H1 (cell line): ENCODE measurements around the gene CASZ1. TPM values are rescaled to one million over a fixed set of nuclear protein-coding genes. Genes with fewer than 3 reads are reported as not detected.

ENCODE experiments used
- CTCF ChIA-PET: fragments of 300-600 bp; sonication (Branson Sonifier 250); formaldehyde crosslinking; loops from one replicate; lab custom pipeline; 2021; ENCODE audit not compliant: partially characterized antibody; lab: Charles Lee
- POLR2A ChIA-PET: fragments of 300-600 bp; sonication (Branson Sonifier 250); formaldehyde crosslinking; loops from one replicate; lab custom pipeline; 2021; ENCODE audit warnings: inconsistent platforms; ENCODE audit not compliant: partially characterized antibody; lab: Charles Lee
- DNase-seq, 2 experiments: peaks; one replicate each; pipeline versions ENCODE4 v3.0.0 to v3.0.0-alpha.2; 2010 to 2022; ENCODE audit warnings: low spot score in 2 of 2, low read depth in 1 of 2, mixed read lengths in 1 of 2
- FAIRE-seq: peaks from 2 replicates; lab custom pipeline; 2011; peaks lifted over from hg19 to GRCh38; lab: Jason Lieb, UNC
- H2AFZ ChIP-seq: 2 replicates; pipeline ENCODE4 v1.8.1; 2012; ENCODE audit warnings: low read length, inconsistent platforms
- H2AK5ac ChIP-seq: 2 replicates; pipeline ENCODE4 v1.6.1; 2013; ENCODE audit warnings: low read depth, low read length
- H2BK120ac ChIP-seq: replicated peaks from 2 replicates; pipeline ENCODE3; 2013; ENCODE audit warnings: low read depth, low read length, inconsistent platforms
- H2BK12ac ChIP-seq: 2 replicates; pipeline ENCODE4 v1.6.1; 2013; ENCODE audit warnings: low read depth, low read length
- H2BK15ac ChIP-seq: 2 replicates; pipeline ENCODE4 v1.6.1; 2013; ENCODE audit warnings: low read length
- H2BK20ac ChIP-seq: 2 replicates; pipeline ENCODE4 v1.6.1; 2013; ENCODE audit warnings: low read length
- H2BK5ac ChIP-seq: 2 replicates; pipeline ENCODE4 v1.6.1; 2013; ENCODE audit warnings: low read depth, low read length
- H3K14ac ChIP-seq: 2 replicates; pipeline ENCODE4 v1.6.1; 2013; ENCODE audit warnings: inconsistent platforms; ENCODE audit not compliant: insufficient read length
- H3K18ac ChIP-seq: 2 replicates; pipeline ENCODE4 v1.6.1; 2013; ENCODE audit warnings: low read length; ENCODE audit errors: extremely low read depth
- H3K23ac ChIP-seq: 2 replicates; pipeline ENCODE4 v1.6.1; 2013; ENCODE audit warnings: inconsistent platforms; ENCODE audit not compliant: insufficient read length
- H3K23me2 ChIP-seq: 2 replicates; pipeline ENCODE4 v1.6.1; 2013; ENCODE audit warnings: low read depth, low read length
- H3K27ac ChIP-seq: 2 replicates; pipeline ENCODE4 v1.6.1; 2011; ENCODE audit warnings: low read depth, low read length, inconsistent platforms
- H3K27me3 ChIP-seq, 4 experiments: replicated peaks in 1 of 4; 1 replicate in 1 of 4; 2 replicates in 3 of 4; pipeline versions ENCODE4 v1.6.1 to v1.8.1; 2011 to 2013; ENCODE audit warnings: low read length in 3 of 4, mild to moderate bottlenecking in 3 of 4, inconsistent platforms in 2 of 4, mixed read lengths in 2 of 4, moderate library complexity in 1 of 4; ENCODE audit not compliant: control insufficient read depth in 3 of 4, insufficient read depth in 3 of 4; ENCODE audit errors: extremely low read depth in 1 of 4
- H3K36me3 ChIP-seq, 4 experiments: 2 replicates each; pipeline versions ENCODE4 v1.6.1 to v1.8.1; 2011 to 2013; ENCODE audit warnings: mild to moderate bottlenecking in 4 of 4, low read length in 3 of 4, moderate library complexity in 2 of 4, control low read depth in 1 of 4, inconsistent platforms in 1 of 4; ENCODE audit not compliant: insufficient read depth in 4 of 4, control insufficient read depth in 2 of 4
- H3K4ac ChIP-seq: replicated peaks from 2 replicates; pipeline ENCODE3; 2013; ENCODE audit warnings: low read length, low read depth, mixed read lengths, inconsistent platforms; ENCODE audit not compliant: insufficient read length
- H3K4me1 ChIP-seq, 4 experiments: replicated peaks in 1 of 4; 1 replicate in 1 of 4; 2 replicates in 3 of 4; pipeline versions ENCODE4 v1.6.1 to v1.8.1; 2011 to 2013; ENCODE audit warnings: low read length in 3 of 4, inconsistent platforms in 2 of 4, mixed read lengths in 1 of 4; ENCODE audit not compliant: insufficient read depth in 4 of 4, control insufficient read depth in 3 of 4
- H3K4me2 ChIP-seq, 2 experiments: 2 replicates each; pipeline versions ENCODE4 v1.6.1 to v1.8.1; 2011 to 2013; ENCODE audit warnings: low read depth in 2 of 2, low read length in 2 of 2, control low read depth in 1 of 2, inconsistent platforms in 1 of 2, mild to moderate bottlenecking in 1 of 2; ENCODE audit not compliant: insufficient read depth in 1 of 2
- H3K4me3 ChIP-seq, 4 experiments: fragments of 200-600, 300-600 bp in 1 of 4; sonication (generic), shearing (Covaris generic), sonication (Bioruptor Twin) in 1 of 4; 2 replicates each; pipeline versions ENCODE4 v1.5.1 to v1.8.1; 2011 to 2016; ENCODE audit warnings: low read length in 4 of 4, low read depth in 3 of 4, control low read depth in 2 of 4, inconsistent platforms in 2 of 4, mild to moderate bottlenecking in 2 of 4, mixed read lengths in 1 of 4, moderate library complexity in 1 of 4; ENCODE audit not compliant: insufficient read depth in 2 of 4; ENCODE audit errors: extremely low read depth in 1 of 4
- H3K56ac ChIP-seq: replicated peaks from 2 replicates; pipeline ENCODE3; 2013; ENCODE audit warnings: low read depth, mild to moderate bottlenecking, mixed read lengths, low read length, inconsistent platforms; ENCODE audit not compliant: insufficient read length
- H3K79me1 ChIP-seq: 2 replicates; pipeline ENCODE4 v1.6.1; 2013; ENCODE audit warnings: low read depth, low read length, control low read depth
- H3K79me2 ChIP-seq, 2 experiments: 2 replicates each; pipeline versions ENCODE4 v1.6.1 to v1.8.1; 2012 to 2013; ENCODE audit warnings: low read length in 2 of 2, mild to moderate bottlenecking in 2 of 2, inconsistent platforms in 1 of 2; ENCODE audit not compliant: insufficient read depth in 2 of 2, control insufficient read depth in 1 of 2
- H3K9ac ChIP-seq, 4 experiments: replicated peaks in 1 of 4; 1 replicate in 1 of 4; 2 replicates in 3 of 4; pipeline versions ENCODE4 v1.6.1 to v1.8.1; 2011 to 2013; ENCODE audit warnings: low read depth in 3 of 4, low read length in 3 of 4, control low read depth in 2 of 4, mild to moderate bottlenecking in 2 of 4, moderate library complexity in 2 of 4, inconsistent platforms in 1 of 4; ENCODE audit errors: extremely low read depth in 1 of 4
- H3K9me3 ChIP-seq, 2 experiments: 2 replicates each; pipeline versions ENCODE4 v1.6.1 to v1.8.1; 2012 to 2013; ENCODE audit warnings: mild to moderate bottlenecking in 2 of 2, moderate library complexity in 2 of 2, control low read depth in 1 of 2, inconsistent platforms in 1 of 2, low read depth in 1 of 2, low read length in 1 of 2, mixed read lengths in 1 of 2; ENCODE audit not compliant: insufficient read depth in 2 of 2
- H4K20me1 ChIP-seq, 2 experiments: replicated peaks in 1 of 2; 2 replicates each; pipeline versions ENCODE3 to v1.8.1; 2011 to 2013; ENCODE audit warnings: inconsistent platforms in 2 of 2, low read length in 2 of 2, mild to moderate bottlenecking in 1 of 2; ENCODE audit not compliant: insufficient read depth in 2 of 2, control insufficient read depth in 1 of 2
- H4K5ac ChIP-seq: 2 replicates; pipeline ENCODE4 v1.6.1; 2013; ENCODE audit warnings: low read length, low read depth, mixed read lengths, inconsistent platforms; ENCODE audit not compliant: insufficient read length
- H4K8ac ChIP-seq: 2 replicates; pipeline ENCODE4 v1.8.0; 2013; ENCODE audit warnings: mild to moderate bottlenecking, moderate library complexity, low read length, inconsistent platforms; ENCODE audit not compliant: insufficient read depth; ENCODE audit errors: extremely low read depth
- H4K91ac ChIP-seq: replicated peaks from 2 replicates; pipeline ENCODE3; 2013; ENCODE audit warnings: low read length, mixed read lengths, inconsistent platforms; ENCODE audit not compliant: insufficient read length
- ATF3 ChIP-seq: IDR thresholded peaks from 2 replicates; pipeline ENCODE4 v1.6.1; 2011; ENCODE audit warnings: low read depth, mild to moderate bottlenecking, low read length; ENCODE audit not compliant: insufficient read depth
- BACH1 ChIP-seq: IDR thresholded peaks from 2 replicates; pipeline ENCODE4 v1.6.1; 2012; ENCODE audit warnings: low read length, improper control_type of control experiment
- CHD1 ChIP-seq: IDR thresholded peaks from 2 replicates; pipeline ENCODE4 v1.6.1; 2012; ENCODE audit warnings: low read depth, low read length, improper control_type of control experiment
- CTBP2 ChIP-seq: IDR thresholded peaks from 2 replicates; pipeline ENCODE4 v1.7.0; 2011; ENCODE audit warnings: borderline replicate concordance, mild to moderate bottlenecking, moderate library complexity, mixed read lengths, low read length; ENCODE audit not compliant: insufficient read depth, insufficient read length
- EZH2 ChIP-seq: fragments of 200-600 bp; sonication (generic); IDR thresholded peaks from 2 replicates; pipeline ENCODE4 v1.7.1; 2012; ENCODE audit warnings: low read depth, mild to moderate bottlenecking, moderate library complexity, low read length, inconsistent platforms; ENCODE audit not compliant: severe bottlenecking
- KDM5A ChIP-seq: fragments of 200-600 bp; IDR thresholded peaks from 2 replicates; pipeline ENCODE4 v1.7.1; 2012; ENCODE audit warnings: mild to moderate bottlenecking, low read length, inconsistent platforms, mixed read lengths
- MAFK ChIP-seq: IDR thresholded peaks from 2 replicates; pipeline ENCODE4 v1.6.1; 2012; ENCODE audit warnings: low read depth, mild to moderate bottlenecking, improper control_type of control experiment, low read length
- RBBP5 ChIP-seq: IDR thresholded peaks from 2 replicates; pipeline ENCODE4 v1.7.1; 2012; ENCODE audit warnings: low read depth, mild to moderate bottlenecking, inconsistent platforms, low read length, moderate library complexity, borderline replicate concordance
- SIX5 ChIP-seq: IDR thresholded peaks from 2 replicates; pipeline ENCODE4 v1.6.1; 2011; ENCODE audit warnings: mild to moderate bottlenecking, low read depth, low read length
- SP2 ChIP-seq: IDR thresholded peaks from 2 replicates; pipeline ENCODE4 v1.6.1; 2012; ENCODE audit warnings: mild to moderate bottlenecking, low read length, inconsistent platforms
- SRF ChIP-seq: IDR thresholded peaks from 2 replicates; pipeline ENCODE4 v1.6.1; 2011; ENCODE audit warnings: mild to moderate bottlenecking, low read depth, low read length, moderate library complexity
- SUZ12 ChIP-seq: fragments of 200-600 bp; sonication (generic); IDR thresholded peaks from 2 replicates; pipeline ENCODE4 v1.6.1; 2012; ENCODE audit warnings: mild to moderate bottlenecking, inconsistent platforms, low read length, moderate library complexity, mixed read lengths
- USF2 ChIP-seq: IDR thresholded peaks from 2 replicates; pipeline ENCODE4 v1.6.1; 2011; ENCODE audit warnings: low read length, improper control_type of control experiment
- WGBS, 2 experiments: shearing (Covaris generic) in 1 of 2; methylation state at CpG; one replicate each; pipeline versions ENCODE4 v1.1.6 to v1.1.7; 2013 to 2015; ENCODE audit warnings: low lambda C conversion rate in 2 of 2, mixed read lengths in 2 of 2, inconsistent platforms in 1 of 2, low coverage in 1 of 2, missing lambda C conversion rate in 1 of 2; ENCODE audit not compliant: insufficient replicate concordance in 2 of 2, insufficient coverage in 1 of 2, insufficient read length in 1 of 2; ENCODE audit errors: extremely low coverage in 1 of 2, missing lambda C conversion rate in 1 of 2; 5-methylcytosine and 5-hydroxymethylcytosine counted together
- polyA plus RNA-seq, 7 experiments: library from polyadenylated mRNA; depleted of rRNA in 3 of 7; stranded (reverse) in 5 of 7; unstranded in 2 of 7; fragments of >200 nt in 5 of 7; fragments of 200-250 nt in 2 of 7; gene quantifications; 1 replicate in 5 of 7; 2 replicates in 1 of 7; 4 replicates in 1 of 7; pipeline versions ENCODE4 v1.2.1 to v1.2.3, GENCODE V29; 2011 to 2013; ENCODE audit warnings: missing spikeins in 2 of 7, mixed read lengths in 2 of 7
- total RNA-seq: library from RNA; stranded (reverse); fragmentation: NEBNext Ultra II Directional; extraction: Animal tissue kit (Norgen Biotek cat#: 25700); gene quantifications from 2 replicates; pipeline ENCODE4 v1.2.1, GENCODE V29; 2021

CASZ1 gene
- total and polyA plus RNA-seq, 2 of the 8 experiments (the other 6 are each of a cell fraction or from before 2014, with no cell fraction given), result 4.4 to 7.7 TPM

GRCh38 chr1:10596780-10597179 is 199.7 kb downstream of the CASZ1 start:
- Histone ChIP-seq H3K9ac (no peak overlapping the region), H3K27me3 (no peaks in the 10 kb centered on the region), H3K4me1 (peaks cover 3 to 13% (median 6%) of the 10 kb centered on the region in 4 experiments), H3K23ac (no peak overlapping the region), H2BK5ac (no peak overlapping the region), H2AK5ac (no peak overlapping the region), H4K91ac (no peak overlapping the region), H3K23me2 (no peaks in the 10 kb centered on the region), H3K18ac (no peak overlapping the region), H4K20me1 (no peaks in the 10 kb centered on the region), H2BK12ac (no peak overlapping the region), H3K56ac (no peak overlapping the region), H3K79me1 (no peaks in the 10 kb centered on the region), H4K5ac (no peak overlapping the region), H2AFZ (no peak overlapping the region), H2BK15ac (no peak overlapping the region), H3K27ac (no peak overlapping the region), H3K4me2 (no peak overlapping the region), H3K79me2 (no peaks in the 10 kb centered on the region), H3K4me3 (no peak overlapping the region), H2BK20ac (no peak overlapping the region), H3K14ac (no peak overlapping the region), H4K8ac (no peak overlapping the region), H2BK120ac (no peak overlapping the region), H3K4ac (no peak overlapping the region), H3K36me3 (no peaks in the 10 kb centered on the region; a peak in 1 of 8 replicates), H3K9me3 (no peaks in the 10 kb centered on the region)
- DNase-seq, result no peak
- ChIA-PET CTCF (interaction anchor here (0.8 to 2.1 kb wide), 6 partner anchors 12 to 306 kb away, joined by 3 to 7 read pairs (median 3); no protein-coding TSS in a partner anchor), POLR2A (interaction anchor here (1.2 kb wide), 1 partner anchor 8 kb away, joined by 3 read pairs; no protein-coding TSS in a partner anchor)
- FAIRE-seq, result no peak
- WGBS, 2 experiments, result 85% methylated on average over 6 of the region's 6 CpGs; no CpG with 5 or more reads in 1 of the 2 experiments
- no peak for TF ChIP-seq SIX5
- TF ChIP-seq CTBP2, result no peak
- no peak for TF ChIP-seq RBBP5
- no peak for TF ChIP-seq BACH1
- no peak for TF ChIP-seq CHD1
- no peak for TF ChIP-seq SRF
- no peak for TF ChIP-seq EZH2
- no peak for TF ChIP-seq KDM5A
- no peak for TF ChIP-seq SUZ12
- no peak for TF ChIP-seq ATF3
- no peak for TF ChIP-seq USF2
- TF ChIP-seq SP2, result no peak
- no peak for TF ChIP-seq MAFK
